PFSK-1 (cell line): ENCODE data around the gene NRXN3.

ENCODE experiments used
- POLR2AphosphoS5 ChIP-seq: IDR thresholded peaks from 2 replicates; pipeline ENCODE4 v1.6.1; 2012; ENCODE audit warnings: low read depth, mild to moderate bottlenecking, control low read depth, low read length, moderate library complexity
- SIN3A ChIP-seq: IDR thresholded peaks from 2 replicates; pipeline ENCODE4 v1.6.1; 2012; ENCODE audit warnings: mild to moderate bottlenecking, low read length, moderate library complexity, borderline replicate concordance; ENCODE audit not compliant: insufficient read depth
- TAF1 ChIP-seq: IDR thresholded peaks from 2 replicates; pipeline ENCODE4 v1.6.1; 2012; ENCODE audit warnings: low read length, control low read depth, borderline replicate concordance; ENCODE audit not compliant: insufficient read depth

DNA sequence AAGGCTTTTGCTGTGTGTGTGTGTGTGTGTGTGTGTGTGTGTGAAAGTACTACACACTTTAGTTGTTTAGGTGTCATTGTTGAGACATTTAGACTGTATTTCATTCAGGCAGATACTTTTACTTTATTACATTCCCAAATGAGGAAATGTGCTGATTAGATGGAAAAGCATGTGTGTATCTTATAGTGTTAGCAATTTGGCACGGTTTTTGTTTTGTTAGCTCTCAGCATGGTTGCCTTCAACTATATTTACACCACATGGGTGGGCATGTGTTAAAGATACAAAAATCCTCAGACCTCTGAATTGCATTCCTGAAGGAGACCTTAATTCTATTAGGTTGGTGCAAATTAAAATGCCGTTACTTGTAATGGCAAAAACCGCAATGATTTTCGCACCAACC is 1161.7 kb downstream of the NRXN3 start:
- no peak for TF ChIP-seq POLR2AphosphoS5
- TF ChIP-seq SIN3A, result no peak
- TF ChIP-seq TAF1, result no peak
